Endothelial cell of umbilical vein (primary cell): ENCODE measurements around the gene TCERG1L.

Source experiments
- EZH2 ChIP-seq: IDR thresholded peaks from 2 replicates; pipeline ENCODE4 v1.6.1; 2012; ENCODE audit warnings: borderline replicate concordance, low read depth, mild to moderate bottlenecking, moderate library complexity, low read length, inconsistent platforms; ENCODE audit not compliant: severe bottlenecking
- JUN ChIP-seq: IDR thresholded peaks from 2 replicates; pipeline ENCODE4 v1.6.1; 2011; ENCODE audit warnings: borderline replicate concordance, low read depth; ENCODE audit not compliant: insufficient read length, insufficient read depth
- MYC ChIP-seq: IDR thresholded peaks from one replicate; pipeline ENCODE4 v1.6.1; 2011; ENCODE audit warnings: mild to moderate bottlenecking, low read depth, low read length
- POLR2A ChIP-seq: IDR thresholded peaks from 2 replicates; pipeline ENCODE4 v1.6.1; 2012; ENCODE audit warnings: low read depth, mild to moderate bottlenecking, control low read depth, low read length
- POLR2AphosphoS5 ChIP-seq: IDR thresholded peaks from 2 replicates; pipeline ENCODE4 v1.6.1; 2012; ENCODE audit warnings: low read depth, mild to moderate bottlenecking, control low read depth, low read length, moderate library complexity; ENCODE audit not compliant: insufficient read depth
- TF ChIP-seq, protein P1 (sequence below), 2 donors: IDR thresholded peaks; 1 replicate in 1 of 2; 2 replicates in 1 of 2; pipeline ENCODE4 v1.5.1; 2011; ENCODE audit warnings: low read length in 2 of 2, mild to moderate bottlenecking in 2 of 2, moderate library complexity in 2 of 2, control low read depth in 1 of 2, inconsistent platforms in 1 of 2, low read depth in 1 of 2; ENCODE audit not compliant: insufficient read depth in 1 of 2; ENCODE audit errors: extremely low read depth in 1 of 2
- TF ChIP-seq, protein P2 (sequence below): IDR thresholded peaks from 2 replicates; pipeline ENCODE4 v1.6.1; 2011; ENCODE audit not compliant: insufficient read depth, insufficient read length

- no peak for TF ChIP-seq JUN
- no peak for TF ChIP-seq POLR2AphosphoS5
- no peak for TF ChIP-seq EZH2
- TF ChIP-seq POLR2A: no peak
- TF ChIP-seq, protein P1, sequence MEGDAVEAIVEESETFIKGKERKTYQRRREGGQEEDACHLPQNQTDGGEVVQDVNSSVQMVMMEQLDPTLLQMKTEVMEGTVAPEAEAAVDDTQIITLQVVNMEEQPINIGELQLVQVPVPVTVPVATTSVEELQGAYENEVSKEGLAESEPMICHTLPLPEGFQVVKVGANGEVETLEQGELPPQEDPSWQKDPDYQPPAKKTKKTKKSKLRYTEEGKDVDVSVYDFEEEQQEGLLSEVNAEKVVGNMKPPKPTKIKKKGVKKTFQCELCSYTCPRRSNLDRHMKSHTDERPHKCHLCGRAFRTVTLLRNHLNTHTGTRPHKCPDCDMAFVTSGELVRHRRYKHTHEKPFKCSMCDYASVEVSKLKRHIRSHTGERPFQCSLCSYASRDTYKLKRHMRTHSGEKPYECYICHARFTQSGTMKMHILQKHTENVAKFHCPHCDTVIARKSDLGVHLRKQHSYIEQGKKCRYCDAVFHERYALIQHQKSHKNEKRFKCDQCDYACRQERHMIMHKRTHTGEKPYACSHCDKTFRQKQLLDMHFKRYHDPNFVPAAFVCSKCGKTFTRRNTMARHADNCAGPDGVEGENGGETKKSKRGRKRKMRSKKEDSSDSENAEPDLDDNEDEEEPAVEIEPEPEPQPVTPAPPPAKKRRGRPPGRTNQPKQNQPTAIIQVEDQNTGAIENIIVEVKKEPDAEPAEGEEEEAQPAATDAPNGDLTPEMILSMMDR (IDR thresholded peaks at IDR 0.05; ENCODE audit: extremely low read depth in 1 of 2, insufficient read depth in 1 of 2, low read depth in 1 of 2, low read length in 2 of 2): no peak
- TF ChIP-seq, protein P2, sequence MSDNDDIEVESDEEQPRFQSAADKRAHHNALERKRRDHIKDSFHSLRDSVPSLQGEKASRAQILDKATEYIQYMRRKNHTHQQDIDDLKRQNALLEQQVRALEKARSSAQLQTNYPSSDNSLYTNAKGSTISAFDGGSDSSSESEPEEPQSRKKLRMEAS: no peak
- TF ChIP-seq MYC: no peak
Observed at GRCh38 chr10:131160219-131160875, 151.2 kb downstream of the TCERG1L start.
